HEK293 (cell line): ENCODE data around the gene ZBTB39.

ENCODE experiments used
- ZBTB1 ChIP-seq: fragments of 450-650 bp; formaldehyde crosslinking; IDR thresholded peaks from 2 replicates; pipeline ENCODE4 v1.5.1; 2016; ENCODE audit warnings: missing biosample characterization, missing genetic modification characterization
- TF ChIP-seq, protein P1 (sequence below): fragments of 450-650 bp; formaldehyde crosslinking; IDR thresholded peaks from 2 replicates; pipeline ENCODE4 v1.5.1; 2016; ENCODE audit warnings: missing biosample characterization, missing genetic modification characterization

- TF ChIP-seq, protein P1, sequence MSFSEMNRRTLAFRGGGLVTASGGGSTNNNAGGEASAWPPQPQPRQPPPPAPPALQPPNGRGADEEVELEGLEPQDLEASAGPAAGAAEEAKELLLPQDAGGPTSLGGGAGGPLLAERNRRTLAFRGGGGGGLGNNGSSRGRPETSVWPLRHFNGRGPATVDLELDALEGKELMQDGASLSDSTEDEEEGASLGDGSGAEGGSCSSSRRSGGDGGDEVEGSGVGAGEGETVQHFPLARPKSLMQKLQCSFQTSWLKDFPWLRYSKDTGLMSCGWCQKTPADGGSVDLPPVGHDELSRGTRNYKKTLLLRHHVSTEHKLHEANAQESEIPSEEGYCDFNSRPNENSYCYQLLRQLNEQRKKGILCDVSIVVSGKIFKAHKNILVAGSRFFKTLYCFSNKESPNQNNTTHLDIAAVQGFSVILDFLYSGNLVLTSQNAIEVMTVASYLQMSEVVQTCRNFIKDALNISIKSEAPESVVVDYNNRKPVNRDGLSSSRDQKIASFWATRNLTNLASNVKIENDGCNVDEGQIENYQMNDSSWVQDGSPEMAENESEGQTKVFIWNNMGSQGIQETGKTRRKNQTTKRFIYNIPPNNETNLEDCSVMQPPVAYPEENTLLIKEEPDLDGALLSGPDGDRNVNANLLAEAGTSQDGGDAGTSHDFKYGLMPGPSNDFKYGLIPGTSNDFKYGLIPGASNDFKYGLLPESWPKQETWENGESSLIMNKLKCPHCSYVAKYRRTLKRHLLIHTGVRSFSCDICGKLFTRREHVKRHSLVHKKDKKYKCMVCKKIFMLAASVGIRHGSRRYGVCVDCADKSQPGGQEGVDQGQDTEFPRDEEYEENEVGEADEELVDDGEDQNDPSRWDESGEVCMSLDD (tag by site-specific recombination) = no peak
- TF ChIP-seq ZBTB1 (tag by site-specific recombination) = no peak
Measured at GRCh38 chr12:57055824-57056223, 49.5 kb upstream of the ZBTB39 start.
